ENCODE measurements around the gene EXT2.

EXT2 gene

DNA sequence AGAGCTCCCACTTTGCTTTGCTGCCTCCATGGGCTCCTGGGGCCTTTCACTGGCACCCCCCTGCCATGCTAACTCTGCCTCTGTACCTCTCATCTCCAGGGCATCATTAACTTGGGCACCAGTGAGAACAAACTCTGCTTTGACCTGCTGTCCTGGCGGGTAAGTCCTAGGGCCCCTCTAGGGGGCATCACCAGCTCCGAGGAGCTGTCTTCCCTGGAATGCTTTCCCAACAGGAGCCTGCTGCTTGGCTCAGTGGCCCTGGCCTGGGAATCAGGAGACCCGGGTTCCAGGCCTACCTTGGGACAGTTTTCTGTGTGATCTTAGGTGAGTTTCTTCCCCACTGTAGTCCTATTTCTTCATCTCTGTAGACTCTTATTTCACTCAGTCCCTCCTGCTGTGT lies 24.3 kb upstream of the EXT2 start:
- TF ChIP-seq, protein P1, sequence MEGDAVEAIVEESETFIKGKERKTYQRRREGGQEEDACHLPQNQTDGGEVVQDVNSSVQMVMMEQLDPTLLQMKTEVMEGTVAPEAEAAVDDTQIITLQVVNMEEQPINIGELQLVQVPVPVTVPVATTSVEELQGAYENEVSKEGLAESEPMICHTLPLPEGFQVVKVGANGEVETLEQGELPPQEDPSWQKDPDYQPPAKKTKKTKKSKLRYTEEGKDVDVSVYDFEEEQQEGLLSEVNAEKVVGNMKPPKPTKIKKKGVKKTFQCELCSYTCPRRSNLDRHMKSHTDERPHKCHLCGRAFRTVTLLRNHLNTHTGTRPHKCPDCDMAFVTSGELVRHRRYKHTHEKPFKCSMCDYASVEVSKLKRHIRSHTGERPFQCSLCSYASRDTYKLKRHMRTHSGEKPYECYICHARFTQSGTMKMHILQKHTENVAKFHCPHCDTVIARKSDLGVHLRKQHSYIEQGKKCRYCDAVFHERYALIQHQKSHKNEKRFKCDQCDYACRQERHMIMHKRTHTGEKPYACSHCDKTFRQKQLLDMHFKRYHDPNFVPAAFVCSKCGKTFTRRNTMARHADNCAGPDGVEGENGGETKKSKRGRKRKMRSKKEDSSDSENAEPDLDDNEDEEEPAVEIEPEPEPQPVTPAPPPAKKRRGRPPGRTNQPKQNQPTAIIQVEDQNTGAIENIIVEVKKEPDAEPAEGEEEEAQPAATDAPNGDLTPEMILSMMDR (IDR thresholded peaks at IDR 0.05), result no peak
- Histone ChIP-seq H3K36me3 (ENCODE audit: control insufficient read depth, insufficient read depth, low read length) (no peaks in the 10 kb centered on the region), H3K79me2 (no peaks in the 10 kb centered on the region), H3K4me1 (no peaks in the 10 kb centered on the region), H3K4me3 (ENCODE audit: low read depth, low read length) (no peak overlapping the region), H3K9ac (no peak overlapping the region), H3K27ac (no peak overlapping the region), H2AFZ (no peak overlapping the region), H3K9me3 (ENCODE audit: control insufficient read depth, low read length) (no peaks in the 10 kb centered on the region), H3K4me2 (ENCODE audit: low read length) (no peak overlapping the region), H3K27me3 (ENCODE audit: control insufficient read depth, insufficient read depth, low read length) (no peaks in the 10 kb centered on the region)

- TF ChIP-seq, protein P1 (IDR thresholded peaks at IDR 0.05), result no peak
- no peaks in the 10 kb centered on the region for H3K79me2 ChIP-seq
- H2AFZ ChIP-seq, result no peak overlapping the region
- no peaks in the 10 kb centered on the region for H3K27me3 ChIP-seq (ENCODE audit: control insufficient read depth, insufficient read depth, low read length)
- no peaks in the 10 kb centered on the region for H3K9me3 ChIP-seq (ENCODE audit: control insufficient read depth, low read length)
- H3K4me1 ChIP-seq, result no peaks in the 10 kb centered on the region
- no peak overlapping the region for H3K4me2 ChIP-seq (ENCODE audit: low read length)
- no peak overlapping the region for H3K27ac ChIP-seq
- no peak overlapping the region for H3K9ac ChIP-seq
- no peak overlapping the region for H3K4me3 ChIP-seq (ENCODE audit: low read depth, low read length)
- no peaks in the 10 kb centered on the region for H3K36me3 ChIP-seq (ENCODE audit: control insufficient read depth, insufficient read depth, low read length)
These were observed 22.5 kb upstream of the EXT2 start for GRCh38 chr11:44072757-44073658.

GRCh38 chr11:44078794-44079193 lies 16.7 kb upstream of the EXT2 start:
- Histone ChIP-seq H3K79me2 (no peaks in the 10 kb centered on the region), H3K27me3 (ENCODE audit: control insufficient read depth, insufficient read depth, low read length) (no peaks in the 10 kb centered on the region), H3K4me3 (ENCODE audit: low read depth, low read length) (no peak overlapping the region), H3K27ac (no peak overlapping the region), H3K36me3 (ENCODE audit: control insufficient read depth, insufficient read depth, low read length) (no peaks in the 10 kb centered on the region), H3K4me1 (no peaks in the 10 kb centered on the region), H3K9me3 (ENCODE audit: control insufficient read depth, low read length) (no peaks in the 10 kb centered on the region), H3K9ac (no peak overlapping the region), H3K4me2 (ENCODE audit: low read length) (no peak overlapping the region), H2AFZ (no peak overlapping the region)
- TF ChIP-seq, protein P1 (IDR thresholded peaks at IDR 0.05), result no peak

DNA sequence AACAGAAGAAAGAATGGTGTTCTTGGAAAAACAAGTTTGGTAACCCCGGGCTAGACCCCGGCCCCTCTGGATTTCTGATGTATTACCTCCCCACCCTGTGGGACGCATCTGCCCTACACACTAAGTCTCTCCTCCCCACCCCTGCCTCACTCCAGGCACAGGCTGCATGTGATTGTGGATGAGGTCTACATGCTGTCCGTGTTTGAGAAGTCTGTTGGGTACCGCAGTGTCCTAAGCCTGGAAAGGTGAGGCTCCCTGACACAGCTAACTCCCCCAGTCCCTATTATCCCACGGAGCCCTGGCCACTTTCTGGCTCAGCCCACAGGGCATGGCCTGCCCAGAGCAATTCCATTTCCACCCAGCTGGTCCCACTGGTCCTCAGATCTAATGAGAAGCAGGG lies 16.1 kb upstream of the EXT2 start:
- Histone ChIP-seq H3K27me3 (ENCODE audit: control insufficient read depth, insufficient read depth, low read length) (no peaks in the 10 kb centered on the region), H3K9ac (no peak overlapping the region), H3K36me3 (ENCODE audit: control insufficient read depth, insufficient read depth, low read length) (no peaks in the 10 kb centered on the region), H3K4me3 (ENCODE audit: low read depth, low read length) (no peak overlapping the region), H2AFZ (no peak overlapping the region), H3K4me2 (ENCODE audit: low read length) (no peak overlapping the region), H3K27ac (no peak overlapping the region), H3K4me1 (no peaks in the 10 kb centered on the region), H3K9me3 (ENCODE audit: control insufficient read depth, low read length) (no peaks in the 10 kb centered on the region), H3K79me2 (no peaks in the 10 kb centered on the region)
- TF ChIP-seq, protein P1 (IDR thresholded peaks at IDR 0.05), result no peak

GRCh38 chr11:44080951-44081350 lies 14.5 kb upstream of the EXT2 start:
- Histone ChIP-seq H2AFZ (no peak overlapping the region), H3K79me2 (no peaks in the 10 kb centered on the region), H3K9ac (no peak overlapping the region), H3K4me2 (ENCODE audit: low read length) (no peak overlapping the region), H3K9me3 (ENCODE audit: control insufficient read depth, low read length) (no peaks in the 10 kb centered on the region), H3K4me3 (ENCODE audit: low read depth, low read length) (no peak overlapping the region), H3K27ac (no peak overlapping the region), H3K4me1 (no peaks in the 10 kb centered on the region), H3K27me3 (ENCODE audit: control insufficient read depth, insufficient read depth, low read length) (no peaks in the 10 kb centered on the region), H3K36me3 (ENCODE audit: control insufficient read depth, insufficient read depth, low read length) (no peaks in the 10 kb centered on the region)
- TF ChIP-seq, protein P1 (IDR thresholded peaks at IDR 0.05), result no peak
